GM12878 (cell line): ENCODE results near the gene SRCIN1. TPM values are rescaled to one million over a fixed set of nuclear protein-coding genes. Genes with fewer than 3 reads are reported as not detected.
"Not testable (repeated sequence)": the region's sequence is repeated elsewhere in the genome, so short reads cannot be mapped to it uniquely, and the experiment has no call there.

ENCODE experiments used
- ATAC-seq: fragments of 200-7000 bp; cut with Tn5 transposase; 3 replicates; pipeline ENCODE4 v1.9.1; 2020; ENCODE audit warnings: mild to moderate bottlenecking, moderate library complexity
- BruUV-seq: library from RNA; stranded (reverse); fragments of 400-500 nt; replicated peaks from 2 replicates; lab custom pipeline; 2021; lab: Mats Ljungman, UMichigan
- CTCF ChIA-PET: fragments of 300-600 bp; sonication (Branson Sonifier 250); formaldehyde crosslinking; extraction: SDS; loops from one replicate; lab custom pipeline; 2021; ENCODE audit warnings: inconsistent platforms; lab: Yijun Ruan, JAX
- POLR2A ChIA-PET: fragments of 350-600 bp; formaldehyde crosslinking; extraction: SDS; loops from one replicate; lab custom pipeline; 2021; ENCODE audit warnings: inconsistent platforms; lab: Charles Lee
- RAD21 ChIA-PET: fragments of 300-600 bp; sonication (Branson Sonifier 250); formaldehyde crosslinking; loops from one replicate; lab custom pipeline; 2023; ENCODE audit warnings: antibody characterized with exemption; ENCODE audit not compliant: unreplicated experiment; lab: Charles Lee
- SMC1A ChIA-PET: fragments of 300-600 bp; sonication (Branson Sonifier 250); formaldehyde crosslinking; loops from one replicate; lab custom pipeline; 2023; ENCODE audit not compliant: unreplicated experiment, uncharacterized antibody; lab: Charles Lee
- DNase-seq: peaks from one replicate; pipeline ENCODE4 v3.0.0-alpha.2; 2011; ENCODE audit warnings: low read depth, low spot score
- FAIRE-seq: peaks from 3 replicates; lab custom pipeline; 2011; peaks lifted over from hg19 to GRCh38; lab: Jason Lieb, UNC
- H2AFZ ChIP-seq: 2 replicates; pipeline ENCODE4 v1.6.0; 2011; ENCODE audit warnings: low read depth, low read length, control low read depth; ENCODE audit not compliant: control insufficient read depth
- H3K27ac ChIP-seq: 2 replicates; pipeline ENCODE4 v1.5.1; 2011; ENCODE audit warnings: control low read depth; ENCODE audit not compliant: control insufficient read depth, insufficient read depth
- H3K27me3 ChIP-seq, 2 experiments: replicated peaks in 1 of 2; 2 replicates each; pipeline versions ENCODE4 v1.6.0 to v1.6.1; 2011; ENCODE audit warnings: low read length in 1 of 2; ENCODE audit not compliant: control insufficient read depth in 2 of 2, insufficient read depth in 2 of 2
- H3K36me3 ChIP-seq, 2 experiments: 2 replicates each; pipeline ENCODE4 v1.5.1; 2011; ENCODE audit warnings: low read length in 1 of 2; ENCODE audit not compliant: control insufficient read depth in 2 of 2, insufficient read depth in 2 of 2
- H3K4me1 ChIP-seq: 2 replicates; pipeline ENCODE4 v1.6.1; 2011; ENCODE audit warnings: mild to moderate bottlenecking, low read length, moderate library complexity, mixed read lengths; ENCODE audit not compliant: control insufficient read depth, insufficient read depth
- H3K4me2 ChIP-seq: 2 replicates; pipeline ENCODE4 v1.6.0; 2011; ENCODE audit warnings: control low read depth; ENCODE audit not compliant: control insufficient read depth, insufficient read depth
- H3K4me3 ChIP-seq: fragments of 200-600 bp; sonication (generic); 2 replicates; pipeline ENCODE4 v1.5.1; 2016
- H3K79me2 ChIP-seq: 2 replicates; pipeline ENCODE4 v1.6.0; 2011; ENCODE audit warnings: low read length; ENCODE audit not compliant: control insufficient read depth, insufficient read depth
- H3K9ac ChIP-seq: 2 replicates; pipeline ENCODE4 v1.8.0; 2011; ENCODE audit warnings: low read length, control low read depth, mixed read lengths; ENCODE audit not compliant: control insufficient read depth, insufficient read depth
- H3K9me3 ChIP-seq: replicated peaks from 3 replicates; pipeline ENCODE4 v1.5.1; 2011; ENCODE audit warnings: mild to moderate bottlenecking, low read length; ENCODE audit not compliant: control insufficient read depth, insufficient read depth
- H4K20me1 ChIP-seq: 2 replicates; pipeline ENCODE4 v1.6.0; 2011; ENCODE audit not compliant: control insufficient read depth, insufficient read depth
- ASH2L ChIP-seq: fragments of 300-600, 200-600 bp; sonication (generic); IDR thresholded peaks from 2 replicates; pipeline ENCODE4 v1.6.1; 2017; ENCODE audit warnings: low read depth, mild to moderate bottlenecking, borderline replicate concordance
- BHLHE40 ChIP-seq, 2 experiments: fragments of 450-650 bp in 1 of 2; IDR thresholded peaks; 2 replicates each; pipeline ENCODE4 v1.6.1; 2011 to 2017; ENCODE audit warnings: low read depth in 2 of 2, borderline replicate concordance in 1 of 2, improper control_type of control experiment in 1 of 2, low read length in 1 of 2, mild to moderate bottlenecking in 1 of 2
- BRCA1 ChIP-seq: IDR thresholded peaks from 2 replicates; pipeline ENCODE4 v1.6.1; 2011; ENCODE audit warnings: low read depth, low read length, improper control_type of control experiment
- CBX5 ChIP-seq: sonication (generic); IDR thresholded peaks from 2 replicates; pipeline ENCODE4 v1.6.1; 2016; ENCODE audit warnings: low read depth, moderate library complexity, mild to moderate bottlenecking, inconsistent platforms
- ETV6 ChIP-seq, 2 experiments: fragments of 450-650 bp in 1 of 2; IDR thresholded peaks in 1 of 2; conservative IDR thresholded peaks in 1 of 2; 2 replicates each; pipeline ENCODE4 v1.6.1; 2014; ENCODE audit warnings: antibody characterized with exemption in 1 of 2, borderline replicate concordance in 1 of 2, low read depth in 1 of 2, mild to moderate bottlenecking in 1 of 2, moderate library complexity in 1 of 2
- TCF3 ChIP-seq: IDR thresholded peaks from 2 replicates; pipeline ENCODE4 v1.6.1; 2012; ENCODE audit warnings: low read depth, mild to moderate bottlenecking, low read length, borderline replicate concordance; ENCODE audit not compliant: insufficient read depth
- WRNIP1 ChIP-seq: IDR thresholded peaks from 2 replicates; pipeline ENCODE4 v1.6.1; 2011; ENCODE audit warnings: low read depth, low read length, improper control_type of control experiment, borderline replicate concordance
- ZBED1 ChIP-seq: IDR thresholded peaks from 2 replicates; pipeline ENCODE4 v1.6.1; 2016; ENCODE audit warnings: borderline replicate concordance
- ZSCAN29 ChIP-seq: fragments of 450-650 bp; IDR thresholded peaks from 2 replicates; pipeline ENCODE4 v1.6.1; 2017; ENCODE audit warnings: mild to moderate bottlenecking, moderate library complexity
- WGBS: methylation state at CpG from one replicate; pipeline ENCODE4 v1.1.6; 2016; ENCODE audit warnings: low lambda C conversion rate; ENCODE audit not compliant: insufficient replicate concordance, insufficient coverage; ENCODE audit errors: missing lambda C conversion rate; 5-methylcytosine and 5-hydroxymethylcytosine counted together
- in situ Hi-C: fragments of 300-500 bp; cut with MboI; formaldehyde crosslinking; loops from 9 replicates; pipeline ENCODE4 v1.14.3; 2018; ENCODE audit warnings: mixed read lengths
- intact Hi-C: fragments of 100-400 bp; cut with micrococcal nuclease; formaldehyde crosslinking; loops from one replicate; pipeline ENCODE4 v1.14.2; 2022; ENCODE audit not compliant: unreplicated experiment
- polyA plus RNA-seq, 11 experiments: library from polyadenylated mRNA; depleted of rRNA in 4 of 11; unstranded in 6 of 11; stranded (reverse) in 5 of 11; fragments of >200 nt; fragmentation: Nextera tagmentation in 4 of 11; fragmentation: Illumina TruSeq in 1 of 11; extraction: Ambion mirVana in 4 of 11; extraction: Trizol in 1 of 11; gene quantifications; 1 replicate in 1 of 11; 2 replicates in 10 of 11; pipeline versions ENCODE4 v1.2.1 to v1.2.3, GENCODE V29; 2011 to 2016; ENCODE audit warnings: inconsistent platforms in 2 of 11, missing spikeins in 2 of 11, low read depth in 1 of 11
- total RNA-seq, 4 experiments: library from RNA; depleted of rRNA in 3 of 4; stranded (reverse); fragments of >200 nt in 3 of 4; fragmentation: Illumina TruSeq in 1 of 4; extraction: Trizol in 1 of 4; gene quantifications; 2 replicates each; pipeline versions ENCODE4 v1.2.1 to v1.2.3, GENCODE V29; 2013 to 2021

Gene SRCIN1
- total and polyA plus RNA-seq, 10 of the 15 experiments (the other 5 are each of a cell fraction or from before 2014, with no cell fraction given) = under 0.01 to 0.74 (median 0.20) TPM; not detected in 3

GRCh38 chr17:38504216-38504615 lies 101.5 kb downstream of the SRCIN1 start:
- in situ Hi-C loops = no loop called here
- H3K27ac ChIP-seq = no peak overlapping the region
- no peaks in the 10 kb centered on the region for H3K36me3 ChIP-seq
- BruUV-seq = no TSS peak
- FAIRE-seq (no peak), ATAC-seq (no peak), DNase-seq (no peak)
- ChIA-PET POLR2A (no interaction called here), RAD21 (interaction anchor here (0.9 kb wide), 1 partner anchor 54 kb away, joined by 3 read pairs; no protein-coding TSS in a partner anchor), SMC1A (no interaction called here), CTCF (interaction anchor here (1.0 kb wide), 1 partner anchor 165 kb away, joined by 3 read pairs; no protein-coding TSS in a partner anchor)
- no peak for TF ChIP-seq ZSCAN29
- TF ChIP-seq TCF3 = no peak
- TF ChIP-seq ETV6 (conservative IDR thresholded peaks at IDR 0.05 in 1 of 2, IDR thresholded peaks at IDR 0.05 in 1 of 2; ENCODE audit: borderline replicate concordance in 1 of 2, low read depth in 1 of 2) = no peak
- TF ChIP-seq BHLHE40 (IDR thresholded peaks at IDR 0.05; ENCODE audit: borderline replicate concordance in 1 of 2, low read depth in 2 of 2, low read length in 1 of 2) = no peak
- no peak for TF ChIP-seq BRCA1
- TF ChIP-seq ZBED1 = no peak
- no peak for TF ChIP-seq WRNIP1
- no peak for TF ChIP-seq CBX5
- TF ChIP-seq ASH2L = no peak
- no peaks in the 10 kb centered on the region for H3K9me3 ChIP-seq
- no peak overlapping the region for H3K4me3 ChIP-seq
- WGBS = 84% methylated on average over 14 of the region's 14 CpGs
- no peaks in the 10 kb centered on the region for H3K27me3 ChIP-seq
- H3K9ac ChIP-seq = no peak overlapping the region
- no peaks in the 10 kb centered on the region for H4K20me1 ChIP-seq
- intact Hi-C loops = no loop called here
- H3K4me2 ChIP-seq = no peak overlapping the region
- no peaks in the 10 kb centered on the region for H3K4me1 ChIP-seq
- no peak overlapping the region for H2AFZ ChIP-seq
- no peaks in the 10 kb centered on the region for H3K79me2 ChIP-seq

GRCh38 chr17:38503286-38503913 lies 102.4 kb downstream of the SRCIN1 start:
- H3K9ac ChIP-seq, H4K20me1 ChIP-seq, H3K4me1 ChIP-seq, intact Hi-C loops, H3K27ac ChIP-seq, H3K79me2 ChIP-seq, H3K4me2 ChIP-seq, RAD21 ChIA-PET, BruUV-seq, H3K27me3 ChIP-seq, POLR2A ChIA-PET, in situ Hi-C loops, SMC1A ChIA-PET, ATAC-seq, H3K36me3 ChIP-seq, CTCF ChIA-PET, H3K4me3 ChIP-seq, H3K9me3 ChIP-seq, DNase-seq, FAIRE-seq, H2AFZ ChIP-seq: not testable (repeated sequence)
- WGBS = 62% methylated on average over 15 of the region's 15 CpGs

GRCh38 chr17:38501718-38502117 lies 104.0 kb downstream of the SRCIN1 start:
- H4K20me1 ChIP-seq, H3K9ac ChIP-seq, DNase-seq, BruUV-seq, RAD21 ChIA-PET, ATAC-seq, H3K9me3 ChIP-seq, POLR2A ChIA-PET, SMC1A ChIA-PET, H3K36me3 ChIP-seq, H3K4me2 ChIP-seq, intact Hi-C loops, H3K4me3 ChIP-seq, H3K27ac ChIP-seq, H3K27me3 ChIP-seq, FAIRE-seq, in situ Hi-C loops, CTCF ChIA-PET, H3K79me2 ChIP-seq, H3K4me1 ChIP-seq, H2AFZ ChIP-seq: not testable (repeated sequence)
- WGBS = 42% methylated on average over 2 of the region's 2 CpGs
